Bronchial epithelial cell (primary cell): Measurements from ENCODE around the gene CCR3. TPM values are rescaled to one million over a fixed set of nuclear protein-coding genes. Genes with fewer than 3 reads are reported as not detected.

ENCODE experiments used
- DNase-seq: peaks from one replicate; pipeline ENCODE4 v3.0.0-alpha.2; 2010; ENCODE audit warnings: low read depth
- FAIRE-seq: peaks from 2 replicates; lab custom pipeline; 2011; peaks lifted over from hg19 to GRCh38; lab: Jason Lieb, UNC
- H3K27me3 ChIP-seq: 2 replicates; pipeline ENCODE4 v1.5.1; 2011; ENCODE audit warnings: low read length; ENCODE audit not compliant: control insufficient read depth, insufficient read depth
- H3K36me3 ChIP-seq: 2 replicates; pipeline ENCODE4 v1.5.1; 2011; ENCODE audit warnings: low read length; ENCODE audit not compliant: control insufficient read depth, insufficient read depth
- H3K4me3 ChIP-seq: 2 replicates; pipeline ENCODE4 v1.5.1; 2011; ENCODE audit warnings: mild to moderate bottlenecking, low read depth, low read length, control low read depth
- CTCF ChIP-seq: IDR thresholded peaks from 2 replicates; pipeline ENCODE4 v1.5.1; 2011; ENCODE audit warnings: mild to moderate bottlenecking, moderate library complexity, low read length, control low read depth, inconsistent platforms; ENCODE audit not compliant: insufficient read depth, severe bottlenecking
- total RNA-seq: library from RNA; depleted of rRNA; stranded (reverse); fragments of >200 nt; gene quantifications from 2 replicates; pipeline ENCODE4 v1.2.1, GENCODE V29; 2014

CCR3 gene
- total RNA-seq, 1 donor from 2014 or later, result not detected

- FAIRE-seq, result no peak
- H3K4me3 ChIP-seq, result no peak overlapping the region
- no peak for DNase-seq
- no peak for TF ChIP-seq CTCF
- no peaks in the 10 kb centered on the region for H3K36me3 ChIP-seq
- peaks cover 4% of the 10 kb centered on the region for H3K27me3 ChIP-seq
Observed at GRCh38 chr3:46293991-46294833, 52.0 kb downstream of the CCR3 start.

GRCh38 chr3:46296826-46297225 lies 54.6 kb downstream of the CCR3 start:
- FAIRE-seq (no peak), DNase-seq (no peak)
- Histone ChIP-seq H3K27me3 (peaks cover 4% of the 10 kb centered on the region), H3K36me3 (no peaks in the 10 kb centered on the region), H3K4me3 (no peak overlapping the region)
- no peak for TF ChIP-seq CTCF

- DNase-seq (peak; percentile 66), FAIRE-seq (peak; percentile 47)
- TF ChIP-seq CTCF, result no peak
Observed at GRCh38 chr3:46297658-46298423, 55.6 kb downstream of the CCR3 start.

GRCh38 chr3:46298871-46299607 lies 56.8 kb downstream of the CCR3 start:
- TF ChIP-seq CTCF, result no peak
- DNase-seq, result no peak

More at GRCh38 chr3:46297658-46298423, 55.6 kb downstream of the CCR3 start:
- peaks cover 4% of the 10 kb centered on the region for H3K27me3 ChIP-seq
- H3K4me3 ChIP-seq, result no peak overlapping the region
- no peaks in the 10 kb centered on the region for H3K36me3 ChIP-seq

GRCh38 chr3:46299608-46300460 lies 57.6 kb downstream of the CCR3 start:
- H3K4me3 ChIP-seq, result no peak overlapping the region
- peaks cover 4% of the 10 kb centered on the region for H3K27me3 ChIP-seq
- no peak for TF ChIP-seq CTCF
- DNase-seq, result no peak
- H3K36me3 ChIP-seq, result no peaks in the 10 kb centered on the region
- peak; percentile 18 for FAIRE-seq

More at GRCh38 chr3:46298871-46299607, 56.8 kb downstream of the CCR3 start:
- H3K27me3 ChIP-seq, result peaks cover 4% of the 10 kb centered on the region
- no peak for FAIRE-seq
- H3K4me3 ChIP-seq, result no peak overlapping the region
- H3K36me3 ChIP-seq, result no peaks in the 10 kb centered on the region
